Neural progenitor cell (in vitro differentiated cells): ENCODE measurements around the gene MAPKBP1. TPM values are rescaled to one million over a fixed set of nuclear protein-coding genes. Genes with fewer than 3 reads are reported as not detected.
"Not testable (repeated sequence)": the region's sequence is repeated elsewhere in the genome, so short reads cannot be mapped to it uniquely, and the experiment has no call there.

ENCODE experiments used
- DNase-seq: peaks from one replicate; pipeline ENCODE4 v3.0.0-alpha.2; 2016; ENCODE audit warnings: low spot score
- H2AFZ ChIP-seq: fragments of 200-600 bp; sonication (generic); replicated peaks from 2 replicates; pipeline ENCODE4 v1.6.1; 2016; ENCODE audit warnings: antibody characterized with exemption
- H3F3A ChIP-seq: fragments of 200-600 bp; sonication (generic); 2 replicates; pipeline ENCODE4 v1.6.1; 2016; ENCODE audit warnings: antibody characterized with exemption, low read depth
- H3K27ac ChIP-seq: fragments of 200-600 bp; sonication (generic); 2 replicates; pipeline ENCODE4 v1.5.1; 2016; ENCODE audit warnings: mild to moderate bottlenecking
- H3K27me3 ChIP-seq: fragments of 200-600 bp; sonication (generic); 2 replicates; pipeline ENCODE4 v1.6.1; 2016; ENCODE audit warnings: mild to moderate bottlenecking, moderate library complexity
- H3K36me3 ChIP-seq: fragments of 200-600 bp; sonication (generic); 2 replicates; pipeline ENCODE4 v1.5.1; 2016
- H3K4me1 ChIP-seq: fragments of 200-600 bp; sonication (generic); 2 replicates; pipeline ENCODE4 v1.6.1; 2016; ENCODE audit warnings: mixed run types
- H3K4me2 ChIP-seq: fragments of 200-600 bp; sonication (generic); 2 replicates; pipeline ENCODE4 v1.6.1; 2016
- H3K4me3 ChIP-seq: fragments of 200-600 bp; sonication (generic); 2 replicates; pipeline ENCODE4 v1.5.1; 2016
- H3K79me2 ChIP-seq: fragments of 200-600 bp; sonication (generic); 2 replicates; pipeline ENCODE4 v1.6.1; 2016; ENCODE audit warnings: low read depth
- H3K9ac ChIP-seq: fragments of 200-600 bp; sonication (generic); 2 replicates; pipeline ENCODE4 v1.6.1; 2016
- H3K9me3 ChIP-seq: fragments of 200-600 bp; sonication (generic); 2 replicates; pipeline ENCODE4 v1.5.1; 2016; ENCODE audit warnings: low read depth
- H4K20me1 ChIP-seq: fragments of 200-600 bp; sonication (generic); 2 replicates; pipeline ENCODE4 v1.6.1; 2016; ENCODE audit warnings: low read depth
- H3K27ac Mint-ChIP-seq: 3 replicates; pipeline ENCODE4 v1.8.0; 2021; ENCODE audit warnings: mixed read lengths
- H3K27me3 Mint-ChIP-seq: 2 replicates; pipeline ENCODE4 v1.8.0; 2022; ENCODE audit warnings: low read depth, mild to moderate bottlenecking, inconsistent platforms, moderate library complexity, mixed read lengths; ENCODE audit not compliant: insufficient read depth
- H3K36me3 Mint-ChIP-seq: 3 replicates; pipeline ENCODE4 v1.8.0; 2021; ENCODE audit warnings: mixed read lengths
- H3K4me1 Mint-ChIP-seq: 3 replicates; pipeline ENCODE4 v1.8.0; 2021; ENCODE audit warnings: mixed read lengths
- H3K4me3 Mint-ChIP-seq: 3 replicates; pipeline ENCODE4 v1.8.0; 2021; ENCODE audit warnings: mild to moderate bottlenecking, moderate library complexity, mixed read lengths
- H3K9me3 Mint-ChIP-seq: 3 replicates; pipeline ENCODE4 v1.8.0; 2020; ENCODE audit warnings: mixed read lengths
- CTCF ChIP-seq: fragments of 200-600 bp; sonication (generic); IDR thresholded peaks from 2 replicates; pipeline ENCODE4 v1.5.1; 2017; ENCODE audit warnings: antibody characterized with exemption, mild to moderate bottlenecking
- EZH2 ChIP-seq: fragments of 200-600 bp; sonication (generic); IDR thresholded peaks from 2 replicates; pipeline ENCODE4 v1.6.1; 2017; ENCODE audit warnings: antibody characterized with exemption, mild to moderate bottlenecking, moderate library complexity
- EZH2phosphoT487 ChIP-seq: fragments of 200-600 bp; sonication (generic); IDR thresholded peaks from 2 replicates; pipeline ENCODE4 v1.6.1; 2017; ENCODE audit warnings: antibody characterized with exemption
- total RNA-seq: library from RNA; depleted of rRNA; stranded (reverse); fragments of >200 nt; gene quantifications from 2 replicates; pipeline ENCODE4 v1.2.3, GENCODE V29; 2015; ENCODE audit warnings: low replicate concordance

The MAPKBP1 gene
- total RNA-seq, 1 donor from 2014 or later: 10.1 TPM

GRCh38 chr15:41828807-41829141, 54.5 kb downstream of the MAPKBP1 start:
- Histone ChIP-seq H3K27ac (no peak overlapping the region), H3K79me2 (peaks cover 8% of the 10 kb centered on the region), H3K9ac (no peak overlapping the region), H3K9me3 (no peaks in the 10 kb centered on the region), H4K20me1 (no peaks in the 10 kb centered on the region), H3K36me3 (no peaks in the 10 kb centered on the region), H3K27me3 (peaks cover 10% of the 10 kb centered on the region), H3K4me1 (peaks cover 7% of the 10 kb centered on the region), H3K4me2 (peak overlapping the region; percentile 86), H3F3A (peaks cover 6% of the 10 kb centered on the region), H2AFZ (no peak overlapping the region), H3K4me3 (peak overlapping the region; percentile 79)
- Mint-ChIP-seq H3K4me1 (peaks cover 19% of the 10 kb centered on the region), H3K9me3 (no peaks in the 10 kb centered on the region), H3K27me3 (peaks cover 9% of the 10 kb centered on the region), H3K36me3 (peaks cover 15% of the 10 kb centered on the region), H3K27ac (no peak overlapping the region), H3K4me3 (peak overlapping the region; percentile 89)
- no peak for DNase-seq
- TF ChIP-seq EZH2phosphoT487 (no peak), CTCF (no peak), EZH2 (no peak)

- DNase-seq: no peak
- Mint-ChIP-seq H3K27me3 (peaks cover 9% of the 10 kb centered on the region), H3K4me1 (peaks cover 19% of the 10 kb centered on the region), H3K36me3 (peaks cover 11% of the 10 kb centered on the region), H3K4me3 (no peak overlapping the region), H3K9me3 (no peaks in the 10 kb centered on the region), H3K27ac (no peak overlapping the region)
- Histone ChIP-seq H3K27ac (no peak overlapping the region), H3K4me2 (no peak overlapping the region), H3F3A (peaks cover 6% of the 10 kb centered on the region), H2AFZ (no peak overlapping the region), H3K9me3 (no peaks in the 10 kb centered on the region), H3K79me2 (peaks cover 8% of the 10 kb centered on the region), H3K27me3 (peaks cover 10% of the 10 kb centered on the region), H4K20me1 (no peaks in the 10 kb centered on the region), H3K9ac (no peak overlapping the region), H3K4me1 (peaks cover 7% of the 10 kb centered on the region), H3K36me3 (no peaks in the 10 kb centered on the region), H3K4me3 (no peak overlapping the region)
- TF ChIP-seq CTCF: no peak
- TF ChIP-seq EZH2phosphoT487: no peak
- TF ChIP-seq EZH2: no peak
Measured at GRCh38 chr15:41829959-41830646, 55.8 kb downstream of the MAPKBP1 start.

- H3K79me2 ChIP-seq, H3K27ac ChIP-seq, H3F3A ChIP-seq, H3K27me3 ChIP-seq, H3K36me3 ChIP-seq, H3K9ac ChIP-seq, H3K4me3 ChIP-seq, H3K9me3 ChIP-seq, H4K20me1 ChIP-seq, H3K9me3 Mint-ChIP-seq, H3K4me3 Mint-ChIP-seq, H2AFZ ChIP-seq, H3K4me1 ChIP-seq, H3K4me2 ChIP-seq, DNase-seq, H3K27ac Mint-ChIP-seq: not testable (repeated sequence)
- Mint-ChIP-seq H3K27me3 (peaks cover 12% of the 10 kb centered on the region), H3K36me3 (peaks cover 11% of the 10 kb centered on the region), H3K4me1 (peaks cover 15% of the 10 kb centered on the region)
Measured at GRCh38 chr15:41831291-41831690, 57.0 kb downstream of the MAPKBP1 start.

GRCh38 chr15:41832208-41832607, 57.9 kb downstream of the MAPKBP1 start:
- no peaks in the 10 kb centered on the region for H3K4me1 ChIP-seq
- H3K4me3 Mint-ChIP-seq: no peak overlapping the region
- peaks cover 12% of the 10 kb centered on the region for H3K36me3 Mint-ChIP-seq
- no peak overlapping the region for H3K9ac ChIP-seq
- H3K4me3 ChIP-seq: no peak overlapping the region
- no peak overlapping the region for H3K27ac ChIP-seq
- no peaks in the 10 kb centered on the region for H3K9me3 ChIP-seq
- DNase-seq: no peak
- H3K27me3 Mint-ChIP-seq: peaks cover 12% of the 10 kb centered on the region
- H3K79me2 ChIP-seq: peaks cover 8% of the 10 kb centered on the region
- H3K9me3 Mint-ChIP-seq: no peaks in the 10 kb centered on the region
- H3K4me2 ChIP-seq: no peak overlapping the region
- H3K27ac Mint-ChIP-seq: peak overlapping the region; percentile 76
- no peak overlapping the region for H2AFZ ChIP-seq
- TF ChIP-seq EZH2phosphoT487 (no peak), CTCF (no peak), EZH2 (no peak)
- peaks cover 11% of the 10 kb centered on the region for H3K4me1 Mint-ChIP-seq
- peaks cover 4% of the 10 kb centered on the region for H3K27me3 ChIP-seq
- H3F3A ChIP-seq: no peaks in the 10 kb centered on the region
- H4K20me1 ChIP-seq: no peaks in the 10 kb centered on the region
- no peaks in the 10 kb centered on the region for H3K36me3 ChIP-seq
